Measurements from ENCODE around the gene ZBTB11.
"Not testable (repeated sequence)": the region's sequence is repeated elsewhere in the genome, so short reads cannot be mapped to it uniquely, and the experiment has no call there.

ZBTB11 gene

GRCh38 chr3:101691685-101692671 lies 15.0 kb upstream of the ZBTB11 start:
- DNase-seq (ENCODE audit: low read depth, low spot score), result not testable (repeated sequence)

GRCh38 chr3:101690972-101691371 lies 14.0 kb upstream of the ZBTB11 start:
- DNase-seq (ENCODE audit: low read depth, low spot score), result no peak

- no peak for DNase-seq (ENCODE audit: low read depth, low spot score)
These were observed 12.4 kb upstream of the ZBTB11 start for GRCh38 chr3:101689286-101689685.

GRCh38 chr3:101687142-101687931 lies 10.4 kb upstream of the ZBTB11 start:
- peak; percentile 58 for DNase-seq (ENCODE audit: low read depth, low spot score)

DNA sequence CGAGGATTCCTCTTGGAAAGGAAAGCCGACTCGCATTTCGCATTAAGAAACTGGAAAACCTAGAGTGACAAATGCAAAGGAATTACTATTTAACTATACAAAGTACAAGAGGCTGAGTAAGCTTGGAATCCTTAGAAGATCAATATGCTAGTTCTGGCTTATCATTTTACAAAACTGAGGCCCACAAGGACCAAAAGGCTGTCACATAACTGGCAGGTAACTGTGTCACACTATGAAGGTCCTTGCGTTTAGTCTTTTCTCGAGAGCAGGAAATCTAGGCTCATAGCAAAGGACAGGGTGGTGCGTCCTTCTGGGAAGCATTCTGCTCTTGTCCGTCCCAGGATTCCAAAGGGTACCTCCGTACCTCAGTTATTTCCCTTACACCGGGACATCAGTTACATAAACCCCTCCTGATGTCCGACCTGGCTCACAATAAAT lies 9.0 kb upstream of the ZBTB11 start:
- DNase-seq (ENCODE audit: low read depth, low spot score), result no peak

GRCh38 chr3:101685050-101685400 lies 8.1 kb upstream of the ZBTB11 start:
- DNase-seq (ENCODE audit: low read depth, low spot score), result no peak

DNA sequence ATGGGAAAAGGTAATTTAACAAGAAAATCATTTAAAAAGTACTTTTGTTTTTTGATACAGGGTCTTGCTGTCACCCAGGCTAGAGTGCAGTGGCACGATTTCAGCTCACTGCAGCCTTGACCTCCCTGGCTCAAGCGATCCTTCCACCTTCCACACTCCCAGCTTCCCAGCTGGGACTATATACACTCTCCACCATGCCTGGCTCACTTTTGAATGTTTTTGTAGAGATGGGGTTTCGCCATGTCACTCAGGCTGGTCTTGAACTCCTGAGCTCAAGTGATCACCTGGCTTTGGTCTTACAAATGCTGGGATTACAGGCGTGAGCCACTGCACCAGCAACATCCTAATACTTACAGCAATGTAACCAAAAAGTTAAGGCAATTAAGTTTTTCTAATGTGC lies 3.5 kb upstream of the ZBTB11 start:
- no peak for DNase-seq (ENCODE audit: low read depth, low spot score)

GRCh38 chr3:101678837-101679236 lies 1.9 kb upstream of the ZBTB11 start:
- not testable (repeated sequence) for DNase-seq (ENCODE audit: low read depth, low spot score)

GRCh38 chr3:101677436-101678286 lies 729 bp upstream of the ZBTB11 start:
- DNase-seq (ENCODE audit: low read depth, low spot score), result peak; percentile 11

- peak; percentile 98 for DNase-seq (ENCODE audit: low read depth, low spot score)
These were observed 642 bp downstream of the ZBTB11 start for GRCh38 chr3:101676216-101676764.

GRCh38 chr3:101675709-101676215 lies 1.2 kb downstream of the ZBTB11 start:
- no peak for DNase-seq (ENCODE audit: low read depth, low spot score)

DNA sequence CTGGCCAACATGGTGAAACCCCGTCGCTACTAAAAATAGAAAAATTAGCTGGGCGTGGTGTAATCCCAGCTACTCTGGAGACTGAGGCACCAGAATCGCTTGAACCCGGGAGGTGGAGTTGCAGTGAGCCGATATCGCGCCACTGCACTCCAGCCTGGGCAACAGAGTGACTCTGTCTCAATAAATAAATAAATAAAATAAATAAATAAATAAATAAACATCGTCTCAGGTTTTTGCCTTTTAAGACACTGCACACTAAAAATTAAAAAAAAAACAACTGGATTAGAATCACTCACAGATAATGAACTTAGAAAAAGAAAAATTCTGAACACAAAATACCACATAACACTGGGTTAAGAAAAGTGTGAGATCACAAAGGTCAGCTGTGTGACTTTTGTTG lies 2.4 kb downstream of the ZBTB11 start:
- no peak for DNase-seq (ENCODE audit: low read depth, low spot score)

GRCh38 chr3:101673953-101674352 lies 3.0 kb downstream of the ZBTB11 start:
- DNase-seq (ENCODE audit: low read depth, low spot score), result no peak

GRCh38 chr3:101671014-101671413 lies 5.9 kb downstream of the ZBTB11 start:
- no peak for DNase-seq (ENCODE audit: low read depth, low spot score)

- DNase-seq (ENCODE audit: low read depth, low spot score), result no peak
These were observed 9.1 kb downstream of the ZBTB11 start for GRCh38 chr3:101667844-101668243.

GRCh38 chr3:101667331-101667730 lies 9.6 kb downstream of the ZBTB11 start:
- no peak for DNase-seq (ENCODE audit: low read depth, low spot score)

DNA sequence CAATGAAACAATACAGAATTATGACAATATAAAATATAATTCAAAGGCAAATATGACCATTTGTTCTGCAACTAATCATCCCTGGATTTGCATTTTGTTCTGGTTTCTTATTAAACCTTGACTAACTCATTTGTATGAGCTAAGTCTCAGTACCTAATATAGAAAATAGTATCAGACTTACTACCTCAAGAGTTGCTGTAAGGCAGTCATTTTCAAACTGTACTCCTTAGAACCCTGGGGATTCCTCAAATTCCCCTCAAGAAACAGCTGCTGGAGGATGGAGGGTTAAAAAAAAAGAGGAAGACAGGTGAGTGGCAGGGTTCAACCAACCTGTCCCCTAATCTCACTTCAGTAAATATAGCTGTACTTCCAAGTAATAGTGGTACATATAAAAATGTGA lies 11.1 kb downstream of the ZBTB11 start:
- DNase-seq (ENCODE audit: low read depth, low spot score), result no peak

GRCh38 chr3:101665357-101665756 lies 11.6 kb downstream of the ZBTB11 start:
- DNase-seq (ENCODE audit: low read depth, low spot score), result no peak

- DNase-seq (ENCODE audit: low read depth, low spot score), result no peak
These were observed 16.2 kb downstream of the ZBTB11 start for GRCh38 chr3:101660714-101661113.

DNA sequence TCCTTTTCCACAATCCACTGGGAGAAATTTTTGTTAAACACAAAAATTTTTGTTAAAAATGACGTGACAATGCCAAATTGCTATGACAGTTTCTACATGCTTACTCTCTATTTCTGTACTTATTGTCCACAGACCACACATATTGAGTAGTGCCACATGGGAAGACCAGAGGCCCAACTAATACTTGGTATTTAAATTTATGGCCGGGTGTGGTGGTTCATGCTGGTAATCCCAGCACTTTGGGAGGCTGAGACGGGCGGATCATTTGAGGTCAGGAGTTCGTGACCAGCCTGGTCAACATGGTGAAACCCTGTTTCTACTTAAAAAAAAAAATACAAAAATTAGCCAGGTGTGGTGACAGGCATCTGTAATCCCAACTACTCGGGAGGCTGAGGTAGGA lies 20.3 kb downstream of the ZBTB11 start:
- DNase-seq (ENCODE audit: low read depth, low spot score), result no peak

DNA sequence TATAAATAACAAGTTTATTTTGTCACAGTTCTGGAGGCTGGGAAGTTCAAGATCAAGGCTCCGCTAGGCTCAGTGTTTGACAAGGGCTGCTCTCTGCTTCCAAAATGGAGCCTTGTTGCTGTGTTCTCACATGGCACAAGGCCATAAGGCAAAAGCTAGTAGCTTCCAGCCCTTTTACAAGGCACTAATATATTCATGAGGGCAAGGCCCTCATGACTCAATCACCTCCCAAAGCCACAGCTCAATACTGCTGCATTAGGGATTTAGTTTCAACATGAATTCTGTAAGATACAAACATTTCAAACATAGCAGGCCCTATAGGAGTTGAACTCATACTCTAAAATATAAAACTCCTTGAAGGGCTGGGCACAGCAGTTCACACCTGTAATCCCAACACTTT lies 30.2 kb downstream of the ZBTB11 start:
- peak; percentile 18 for DNase-seq (ENCODE audit: low read depth, low spot score)

Data from astrocyte of the hippocampus (primary cell).